ENCODE measurements around the gene PRKCSH.
"Not testable (repeated sequence)": the region's sequence is repeated elsewhere in the genome, so short reads cannot be mapped to it uniquely, and the experiment has no call there.

Gene PRKCSH

GRCh38 chr19:11420429-11421370, 14.7 kb upstream of the PRKCSH start:
- no peak for DNase-seq

DNA sequence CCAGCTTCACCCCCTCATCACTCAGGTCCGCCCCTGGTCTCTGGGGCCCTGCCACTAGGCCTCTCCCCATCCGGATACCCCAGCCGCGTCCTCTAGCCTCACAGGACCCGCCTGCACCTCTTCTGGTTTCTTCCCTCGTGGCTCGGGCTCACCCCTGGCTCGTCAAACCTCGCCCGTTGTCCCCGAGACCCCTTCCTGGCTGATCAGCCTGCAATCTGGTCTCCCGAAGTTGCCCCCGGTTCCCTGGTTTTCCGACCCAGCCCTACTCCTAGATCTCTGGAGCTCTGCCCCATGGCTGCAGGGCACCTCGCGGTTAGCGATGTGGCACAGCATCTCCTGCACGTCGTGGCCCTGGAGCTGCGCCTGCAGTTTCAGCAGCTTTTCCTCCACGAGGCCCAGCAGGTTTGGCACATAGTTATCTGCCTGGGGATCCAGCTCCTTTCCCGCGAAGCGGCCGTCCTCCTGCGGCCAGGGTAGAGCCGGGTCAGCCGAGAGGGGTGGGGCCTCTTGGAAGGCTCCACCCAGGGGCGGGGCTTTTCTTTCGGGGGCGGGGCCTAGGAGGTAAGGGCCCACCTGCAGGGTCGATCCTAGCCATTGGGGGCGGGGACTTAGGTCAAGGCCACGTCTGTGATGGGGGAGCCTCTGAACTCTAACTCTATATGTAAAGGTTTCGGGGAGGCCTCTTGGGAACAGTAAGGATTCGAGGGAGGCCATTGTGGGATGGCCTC, 13.9 kb upstream of the PRKCSH start:
- DNase-seq, result no peak

DNA sequence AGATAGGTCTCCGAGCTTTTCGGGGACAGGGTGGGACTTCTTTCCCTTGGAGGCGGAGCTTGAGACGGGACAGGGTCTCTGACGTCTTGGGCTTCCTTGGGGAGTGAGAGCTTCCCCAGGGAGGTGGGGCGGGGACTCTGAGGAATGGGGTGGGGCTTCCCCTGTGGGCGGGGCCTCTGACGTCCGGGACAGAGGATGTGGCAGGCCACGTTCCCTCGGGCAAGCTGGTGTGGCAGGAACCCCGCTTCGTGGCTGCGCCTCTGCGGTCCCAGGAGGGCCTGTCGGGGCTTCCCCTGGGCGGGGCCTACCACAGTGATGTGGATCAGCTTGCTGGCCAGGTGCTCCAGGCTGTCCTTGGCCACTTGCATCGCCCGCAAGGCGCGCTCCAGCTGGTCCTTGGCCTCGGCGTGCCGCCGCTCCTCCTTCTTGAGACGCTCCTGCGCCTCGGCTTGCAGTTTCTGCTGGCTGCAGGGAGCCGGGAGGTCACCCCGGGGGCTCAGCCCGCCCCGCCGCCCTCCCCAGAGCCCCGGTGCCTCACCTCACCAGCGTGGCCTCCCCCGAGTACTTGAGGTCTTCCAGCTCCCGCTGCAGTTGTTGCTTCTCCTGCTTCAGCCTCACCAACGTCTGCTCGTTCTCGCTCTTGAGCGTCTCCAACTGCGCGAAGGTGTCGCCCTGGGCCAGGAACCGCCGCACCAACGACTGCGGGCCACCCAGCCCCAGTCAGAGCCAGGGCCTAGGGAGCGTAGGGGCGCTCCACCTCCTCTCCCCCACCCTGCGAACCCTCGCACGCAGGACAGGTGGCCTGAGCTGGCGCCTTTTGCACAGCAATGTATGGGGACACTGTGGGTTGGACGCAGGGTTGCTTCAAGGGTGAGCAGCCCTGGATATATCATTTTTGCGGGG, 13.0 kb upstream of the PRKCSH start:
- DNase-seq, result peak; percentile 54

DNA sequence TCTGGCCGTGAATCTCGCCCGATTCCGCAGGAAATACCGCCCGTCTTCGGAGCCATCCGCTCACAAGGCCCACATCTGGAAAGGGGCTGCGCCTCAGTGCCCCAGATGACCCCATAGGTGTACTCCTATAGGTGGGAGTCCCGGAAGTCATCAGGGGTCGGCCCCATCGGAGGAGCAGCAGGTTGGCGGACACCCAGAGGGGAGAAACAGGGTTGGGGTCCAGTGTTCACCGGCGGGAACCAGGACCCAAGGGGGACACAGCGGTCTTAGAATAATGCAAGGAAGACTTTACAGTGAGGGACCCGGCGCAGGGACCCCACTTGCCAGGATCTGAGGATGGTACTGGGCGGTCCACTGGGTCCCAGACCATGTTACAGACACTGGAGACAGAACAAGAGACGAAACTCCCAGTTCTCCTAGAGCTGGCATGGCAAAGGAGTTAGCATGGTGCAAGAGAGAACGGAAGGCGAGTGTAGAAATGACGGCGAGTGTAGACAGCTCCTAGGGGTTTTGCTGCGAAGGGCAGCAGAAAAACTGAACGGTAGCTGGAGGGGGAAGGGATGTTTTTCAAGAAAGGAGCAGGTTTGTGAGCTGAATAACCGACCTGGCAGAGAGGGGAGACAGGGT, 12.2 kb upstream of the PRKCSH start:
- DNase-seq, result no peak

DNA sequence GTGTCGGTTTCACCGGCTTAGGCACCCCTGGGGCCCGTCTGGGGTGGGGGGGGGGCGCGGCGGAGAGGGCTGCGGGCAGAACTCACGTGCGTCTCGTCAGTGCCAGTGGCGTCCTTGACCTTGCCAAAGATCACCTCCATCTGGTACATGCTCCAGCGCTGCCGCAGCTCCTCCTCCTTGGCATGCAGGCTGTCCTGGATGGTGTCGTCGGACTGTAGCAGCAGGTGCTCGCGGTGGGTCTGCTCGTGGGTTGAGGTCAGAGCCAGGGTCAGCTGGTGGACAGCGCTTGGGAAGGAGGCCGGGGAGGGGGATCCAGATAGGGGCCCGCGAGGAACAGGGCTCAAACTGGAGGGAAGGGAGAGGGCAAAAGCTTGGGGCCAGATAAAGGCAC, 11.6 kb upstream of the PRKCSH start:
- DNase-seq, result no peak

DNA sequence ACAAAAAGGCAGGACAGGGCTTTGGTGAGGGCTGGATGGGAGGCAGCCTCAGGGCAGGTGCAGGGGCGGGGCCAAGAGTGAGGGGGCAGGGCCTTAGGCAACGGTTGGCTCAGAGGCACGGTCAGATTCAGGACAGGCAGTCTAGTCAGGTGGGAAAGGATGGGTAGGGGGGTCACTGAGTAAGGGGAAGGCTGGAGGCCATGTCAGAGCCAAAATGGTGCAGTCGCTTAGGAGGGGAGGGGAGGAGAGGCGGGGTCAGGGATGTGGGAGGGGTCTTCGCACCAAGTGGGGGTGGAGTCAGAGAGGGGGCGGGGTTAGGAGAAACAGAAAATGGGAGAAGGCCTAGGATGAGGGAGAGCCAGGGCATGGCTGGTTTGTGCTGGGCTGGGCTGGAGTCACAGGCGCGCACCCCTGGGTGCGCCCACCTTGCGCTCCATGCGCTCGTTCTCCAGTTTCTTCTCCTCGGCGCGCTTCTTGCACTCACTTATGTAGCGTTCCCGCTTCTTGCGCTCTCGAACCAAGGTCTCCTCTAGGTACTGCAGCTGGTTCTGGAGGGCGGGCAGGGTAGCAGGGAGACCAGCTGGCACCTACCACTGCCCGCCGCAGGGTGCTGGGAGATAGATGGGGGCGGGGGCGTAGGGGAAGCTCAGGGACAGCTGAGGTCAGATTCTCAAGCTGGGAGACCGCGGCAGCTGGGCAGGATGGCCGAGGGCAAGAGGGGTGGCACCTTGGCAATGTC, 9.5 kb upstream of the PRKCSH start:
- no peak for DNase-seq

- no peak for DNase-seq
Measured at GRCh38 chr19:11426656-11427055, 8.8 kb upstream of the PRKCSH start.

DNA sequence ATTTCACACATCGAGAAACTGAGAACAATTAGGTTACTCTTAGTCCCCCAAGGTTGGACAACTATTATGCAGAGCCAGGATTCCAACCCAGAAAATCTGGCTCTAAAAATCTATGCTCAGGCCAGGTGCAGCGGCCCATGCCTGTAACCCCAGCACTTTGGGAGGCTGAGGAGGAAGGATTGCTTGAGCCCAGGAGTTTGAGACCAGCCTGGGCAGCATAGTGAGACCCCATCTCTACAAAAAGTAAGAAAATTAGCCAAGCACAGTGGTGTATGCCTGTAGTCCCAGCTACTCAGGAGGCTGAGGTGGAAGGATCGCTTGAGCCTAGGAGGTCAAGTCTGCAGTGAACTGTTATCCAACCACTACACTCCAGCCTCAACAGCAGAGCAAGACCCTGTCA, 1.9 kb upstream of the PRKCSH start:
- not testable (repeated sequence) for DNase-seq

DNA sequence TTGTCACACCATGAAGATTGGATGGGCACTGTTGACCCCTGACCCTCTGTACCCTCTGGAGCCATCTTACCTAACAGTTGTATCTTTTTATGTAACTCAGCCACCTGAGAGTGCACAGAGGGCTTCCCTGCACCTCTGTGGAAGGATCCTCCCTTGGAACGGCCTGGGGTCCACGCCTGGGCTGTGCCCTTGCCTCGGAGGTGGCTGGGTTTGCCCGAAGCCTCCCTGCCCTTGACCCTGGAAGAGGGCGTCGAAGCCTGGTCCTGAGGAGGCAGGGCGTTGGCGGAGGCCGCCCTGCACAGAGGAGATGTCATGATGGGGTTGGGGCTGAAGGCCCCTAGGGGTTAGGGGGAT, 755 bp upstream of the PRKCSH start:
- DNase-seq, result no peak

GRCh38 chr19:11435833-11436313, 438 bp downstream of the PRKCSH start:
- peak; percentile 18 for DNase-seq

DNA sequence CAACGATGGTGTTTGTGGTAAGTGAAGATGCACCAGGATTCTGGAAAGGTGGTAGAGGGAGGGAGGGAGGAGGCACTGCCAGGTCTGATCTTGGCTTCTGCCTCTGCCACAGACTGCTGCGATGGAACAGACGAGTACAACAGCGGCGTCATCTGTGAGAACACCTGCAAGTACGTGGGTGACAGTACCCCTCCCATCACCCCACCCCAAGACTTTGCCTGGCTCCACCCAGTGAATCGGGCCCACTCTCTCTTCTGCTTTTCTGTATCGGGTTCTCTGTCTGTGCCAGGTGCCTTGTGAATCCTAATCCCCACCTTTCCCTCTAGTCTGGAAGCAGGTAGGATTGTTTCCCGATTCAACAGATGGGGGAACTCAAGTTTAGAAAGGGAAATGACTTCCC, 2.5 kb downstream of the PRKCSH start:
- no peak for DNase-seq

GRCh38 chr19:11444059-11444458, 8.6 kb downstream of the PRKCSH start:
- DNase-seq, result no peak

- DNase-seq, result no peak
Measured at GRCh38 chr19:11445141-11445540, 9.7 kb downstream of the PRKCSH start.

- DNase-seq, result no peak
Measured at GRCh38 chr19:11446271-11446651, 10.8 kb downstream of the PRKCSH start.

DNA sequence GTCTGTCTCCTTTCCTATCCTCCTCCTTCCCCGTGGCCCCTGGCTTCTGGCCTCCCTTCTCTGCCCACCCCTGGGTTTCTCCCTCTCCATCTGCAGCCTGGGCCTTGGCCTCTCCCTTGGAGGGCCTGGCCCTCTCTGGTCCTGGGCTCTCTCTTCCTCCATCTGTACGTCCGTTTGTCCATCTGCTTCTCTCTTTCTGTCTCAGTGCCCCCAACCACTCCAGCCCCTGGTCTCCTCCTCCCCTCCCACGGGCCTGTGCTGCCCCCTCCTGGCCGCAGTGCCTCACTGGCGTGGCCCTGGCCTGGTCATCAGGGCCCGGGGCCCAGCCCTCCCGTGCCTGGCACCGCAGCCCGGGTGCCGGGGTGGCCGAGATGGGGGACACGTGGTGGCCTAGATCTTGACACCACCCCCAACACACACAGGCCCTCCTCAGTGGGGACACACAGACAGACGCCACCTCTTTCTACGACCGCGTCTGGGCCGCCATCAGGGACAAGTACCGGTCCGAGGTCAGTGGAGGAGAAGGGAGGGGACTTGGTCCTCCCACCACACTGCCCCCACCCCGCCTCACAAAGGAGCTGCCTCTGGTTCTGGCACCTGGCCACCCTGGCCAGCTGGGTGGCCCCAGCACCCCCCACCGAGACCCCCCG, 11.3 kb downstream of the PRKCSH start:
- DNase-seq, result peak; percentile 29

- no peak for DNase-seq
Measured at GRCh38 chr19:11447347-11448262, 12.2 kb downstream of the PRKCSH start.

DNA sequence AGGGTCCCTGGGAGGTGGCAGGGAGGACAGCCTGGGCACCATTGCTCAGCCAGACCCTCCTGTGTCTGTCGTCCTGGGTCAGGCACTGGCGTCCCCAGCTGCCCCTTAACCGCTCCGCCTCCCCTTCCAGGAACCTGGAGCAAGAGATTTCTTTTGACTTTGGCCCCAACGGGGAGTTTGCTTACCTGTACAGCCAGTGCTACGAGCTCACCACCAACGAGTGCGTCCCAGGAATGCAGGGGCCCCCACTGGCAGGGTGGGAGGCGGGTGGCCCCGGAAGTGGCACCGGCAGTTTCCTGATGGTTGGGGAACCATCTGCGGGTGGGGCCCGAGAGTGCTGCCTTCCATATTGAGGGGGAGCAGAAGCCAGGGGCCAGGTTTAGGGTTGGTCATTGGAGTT, 13.0 kb downstream of the PRKCSH start:
- no peak for DNase-seq

GRCh38 chr19:11448923-11449554, 13.6 kb downstream of the PRKCSH start:
- DNase-seq, result no peak

DNA sequence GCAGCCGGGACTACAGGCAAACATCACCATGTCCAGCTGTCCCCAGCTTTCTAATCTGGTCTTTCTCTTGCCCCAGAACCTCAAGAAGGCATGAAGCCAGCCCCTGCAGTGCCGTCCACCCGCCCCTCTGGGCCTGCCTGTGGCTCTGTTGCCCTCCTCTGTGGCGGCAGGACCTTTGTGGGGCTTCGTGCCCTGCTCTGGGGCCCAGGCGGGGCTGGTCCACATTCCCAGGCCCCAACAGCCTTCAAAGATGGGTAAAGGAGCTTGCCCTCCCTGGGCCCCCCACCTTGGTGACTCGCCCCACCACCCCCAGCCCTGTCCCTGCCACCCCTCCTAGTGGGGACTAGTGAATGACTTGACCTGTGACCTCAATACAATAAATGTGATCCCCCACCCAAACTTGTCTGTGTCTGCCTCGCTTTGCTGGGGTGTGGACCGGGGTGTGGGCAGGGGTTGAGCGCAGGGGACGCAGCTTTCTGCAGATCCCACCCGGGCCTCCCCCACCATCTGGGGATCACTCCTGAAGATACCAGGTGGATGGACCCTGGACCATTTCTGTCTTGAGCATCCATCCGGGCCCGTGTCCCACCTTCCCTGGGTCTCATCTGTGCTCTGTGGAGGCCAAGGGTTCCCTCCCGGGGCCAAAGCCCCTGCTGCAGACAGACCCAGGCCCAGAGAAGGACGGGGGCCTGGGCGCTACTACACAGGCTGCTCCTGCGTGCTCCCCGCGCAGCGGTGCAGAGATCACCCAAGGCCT, 15.3 kb downstream of the PRKCSH start:
- DNase-seq, result no peak

Data from fibroblast of skin of back (primary cell).